Measurements from ENCODE around the gene PTGDR2. TPM values are rescaled to one million over a fixed set of nuclear protein-coding genes. Genes with fewer than 3 reads are reported as not detected.

Gene PTGDR2
- total RNA-seq, 2 donors from 2014 or later = 0.12 to 0.86 TPM

GRCh38 chr11:60847896-60848295 is 7.9 kb downstream of the PTGDR2 start:
- Mint-ChIP-seq H3K27ac (no peak overlapping the region), H3K27me3 (no peaks in the 10 kb centered on the region), H3K4me3 (no peak overlapping the region), H3K4me1 (ENCODE audit: low read depth in 2 of 2) (peaks cover 22 to 25% of the 10 kb centered on the region in 2 donors), H3K36me3 (peaks cover 4% of the 10 kb centered on the region), H3K9me3 (no peaks in the 10 kb centered on the region)
- no peak for DNase-seq (ENCODE audit: low spot score)
- ATAC-seq = no peak

GRCh38 chr11:60847281-60847680 is 8.5 kb downstream of the PTGDR2 start:
- ATAC-seq = no peak
- H3K4me3 Mint-ChIP-seq = no peak overlapping the region
- no peaks in the 10 kb centered on the region for H3K9me3 Mint-ChIP-seq
- no peaks in the 10 kb centered on the region for H3K27me3 Mint-ChIP-seq
- peaks cover 25 to 30% of the 10 kb centered on the region in 2 donors for H3K4me1 Mint-ChIP-seq (ENCODE audit: low read depth in 2 of 2)
- H3K27ac Mint-ChIP-seq = no peak overlapping the region
- peaks cover 4% of the 10 kb centered on the region for H3K36me3 Mint-ChIP-seq
- no peak for DNase-seq (ENCODE audit: low spot score)

GRCh38 chr11:60845338-60845737 is 10.4 kb downstream of the PTGDR2 start:
- peak overlapping the region; percentile 94 for H3K4me3 Mint-ChIP-seq
- H3K27me3 Mint-ChIP-seq = no peaks in the 10 kb centered on the region
- ATAC-seq (no peak), DNase-seq (ENCODE audit: low spot score) (no peak)
- peak overlapping the region in 1 of 2 donors; percentile 83 for H3K27ac Mint-ChIP-seq
- peaks cover 35 to 45% of the 10 kb centered on the region in 2 donors for H3K4me1 Mint-ChIP-seq (ENCODE audit: low read depth in 2 of 2)
- peaks cover 4% of the 10 kb centered on the region for H3K36me3 Mint-ChIP-seq
- peaks cover 3% of the 10 kb centered on the region for H3K9me3 Mint-ChIP-seq

GRCh38 chr11:60844870-60845221 is 10.9 kb downstream of the PTGDR2 start:
- no peak for ATAC-seq
- Mint-ChIP-seq H3K4me1 (ENCODE audit: low read depth in 2 of 2) (peaks cover 35 to 45% of the 10 kb centered on the region in 2 donors), H3K27ac (peak overlapping the region in 1 of 2 donors; percentile 83)

GRCh38 chr11:60844045-60844869 is 11.5 kb downstream of the PTGDR2 start:
- Mint-ChIP-seq H3K4me1 (ENCODE audit: low read depth in 2 of 2) (peaks cover 35 to 45% of the 10 kb centered on the region in 2 donors), H3K36me3 (peaks cover 4% of the 10 kb centered on the region), H3K4me3 (peak overlapping the region; percentile 94), H3K27ac (peak overlapping the region; percentile 95 to 96), H3K9me3 (peaks cover 3% of the 10 kb centered on the region), H3K27me3 (no peaks in the 10 kb centered on the region)
- DNase-seq (ENCODE audit: low spot score) (no peak), ATAC-seq (no peak)

More at GRCh38 chr11:60844870-60845221, 10.9 kb downstream of the PTGDR2 start:
- peak overlapping the region; percentile 94 for H3K4me3 Mint-ChIP-seq
- no peak for DNase-seq (ENCODE audit: low spot score)
- no peaks in the 10 kb centered on the region for H3K27me3 Mint-ChIP-seq
- peaks cover 4% of the 10 kb centered on the region for H3K36me3 Mint-ChIP-seq
- H3K9me3 Mint-ChIP-seq = peaks cover 3% of the 10 kb centered on the region

GRCh38 chr11:60842668-60843600 is 12.8 kb downstream of the PTGDR2 start:
- Mint-ChIP-seq H3K27me3 (no peaks in the 10 kb centered on the region), H3K4me3 (peak overlapping the region; percentile 94), H3K4me1 (ENCODE audit: low read depth in 2 of 2) (peaks cover 35 to 45% of the 10 kb centered on the region in 2 donors), H3K27ac (peak overlapping the region; percentile 95 to 96), H3K9me3 (peaks cover 3% of the 10 kb centered on the region), H3K36me3 (peaks cover 4% of the 10 kb centered on the region)
- ATAC-seq (no peak), DNase-seq (ENCODE audit: low spot score) (no peak)

- peak; percentile 97 for DNase-seq (ENCODE audit: low spot score)
- H3K4me1 Mint-ChIP-seq (ENCODE audit: low read depth in 2 of 2) = peaks cover 35 to 45% of the 10 kb centered on the region in 2 donors
- peak; percentile 96 to 97 for ATAC-seq
- H3K27ac Mint-ChIP-seq = peak within 1 kb of the TSS; percentile 95 to 96
- H3K9me3 Mint-ChIP-seq = peaks cover 3% of the 10 kb centered on the region
- peaks cover 4% of the 10 kb centered on the region for H3K36me3 Mint-ChIP-seq
- peak within 1 kb of the TSS; percentile 94 for H3K4me3 Mint-ChIP-seq
- H3K27me3 Mint-ChIP-seq = peaks cover 0 to 3% of the 10 kb centered on the region in 2 donors
Observed at GRCh38 chr11:60841797-60842667, 13.7 kb downstream of the PTGDR2 start, which contains the start of gene CCDC86. CCDC86 (plus strand) TSS chr11:60842113; CDS start chr11:60842125, 12 bp downstream.

GRCh38 chr11:60840470-60841430 is 15.0 kb downstream of the PTGDR2 start:
- H3K4me3 Mint-ChIP-seq = peak overlapping the region; percentile 94
- peaks cover 35 to 45% of the 10 kb centered on the region in 2 donors for H3K4me1 Mint-ChIP-seq (ENCODE audit: low read depth in 2 of 2)
- H3K27ac Mint-ChIP-seq = peak overlapping the region; percentile 95 to 96
- peaks cover 4% of the 10 kb centered on the region for H3K36me3 Mint-ChIP-seq
- DNase-seq (ENCODE audit: low spot score) = no peak
- peaks cover 1 to 3% of the 10 kb centered on the region in 2 donors for H3K27me3 Mint-ChIP-seq
- no peak for ATAC-seq
- peaks cover 3% of the 10 kb centered on the region for H3K9me3 Mint-ChIP-seq

- Mint-ChIP-seq H3K27me3 (peaks cover 10 to 11% of the 10 kb centered on the region in 2 donors), H3K36me3 (no peaks in the 10 kb centered on the region), H3K4me1 (ENCODE audit: low read depth in 2 of 2) (peaks cover 14 to 28% of the 10 kb centered on the region in 2 donors), H3K27ac (no peak overlapping the region), H3K4me3 (no peak overlapping the region), H3K9me3 (peaks cover 3% of the 10 kb centered on the region)
- ATAC-seq = no peak
- DNase-seq (ENCODE audit: low spot score) = no peak
Observed at GRCh38 chr11:60838132-60838531, 17.6 kb downstream of the PTGDR2 start.

- H3K9me3 Mint-ChIP-seq = peaks cover 3% of the 10 kb centered on the region
- no peaks in the 10 kb centered on the region for H3K36me3 Mint-ChIP-seq
- ATAC-seq (no peak), DNase-seq (ENCODE audit: low spot score) (no peak)
- H3K27ac Mint-ChIP-seq = no peak overlapping the region
- peaks cover 11 to 13% of the 10 kb centered on the region in 2 donors for H3K27me3 Mint-ChIP-seq
- H3K4me3 Mint-ChIP-seq = no peak overlapping the region
- H3K4me1 Mint-ChIP-seq (ENCODE audit: low read depth in 2 of 2) = peaks cover 10 to 18% of the 10 kb centered on the region in 2 donors
Observed at GRCh38 chr11:60836866-60837515, 18.8 kb downstream of the PTGDR2 start.

GRCh38 chr11:60835534-60835846 is 20.3 kb downstream of the PTGDR2 start:
- ATAC-seq (no peak), DNase-seq (ENCODE audit: low spot score) (no peak)
- Mint-ChIP-seq H3K9me3 (no peaks in the 10 kb centered on the region), H3K4me1 (ENCODE audit: low read depth in 2 of 2) (peaks cover 0 to 7% of the 10 kb centered on the region in 2 donors), H3K36me3 (no peaks in the 10 kb centered on the region), H3K27ac (peak overlapping the region in 1 of 2 donors; percentile 24), H3K4me3 (no peak overlapping the region), H3K27me3 (peaks cover 11 to 16% of the 10 kb centered on the region in 2 donors)
